GM19025 (cell line): ENCODE data around the gene TANC2.

Experiments used
- ATAC-seq: cut with Tn5 transposase; IDR thresholded peaks from one replicate; pipeline ENCODE4 v1.9.1; 2021; ENCODE audit warnings: mild to moderate bottlenecking, low read depth, moderate library complexity; ENCODE audit not compliant: unreplicated experiment

Gene TANC2

GRCh38 chr17:62965686-62966425 is at the start of gene TANC2:
TSS of gene TANC2 (plus strand) at chr17:62966235. CDS start at chr17:63009560, 43,325 bp downstream.
- peak; percentile 50 for ATAC-seq

- ATAC-seq = no peak
These were observed 49.1 kb upstream of the TANC2 start for GRCh38 chr17:62916684-62917571.

- no peak for ATAC-seq
These were observed 46.6 kb upstream of the TANC2 start for GRCh38 chr17:62919388-62919787.

- ATAC-seq = no peak
These were observed 45.7 kb upstream of the TANC2 start for GRCh38 chr17:62920300-62920699.

- no peak for ATAC-seq
These were observed 44.2 kb upstream of the TANC2 start for GRCh38 chr17:62921817-62922216.

- no peak for ATAC-seq
These were observed 42.5 kb upstream of the TANC2 start for GRCh38 chr17:62923258-62924150.

GRCh38 chr17:62925267-62925836 is 40.7 kb upstream of the TANC2 start:
- ATAC-seq = no peak

GRCh38 chr17:62927083-62927482 is 39.0 kb upstream of the TANC2 start:
- no peak for ATAC-seq

- ATAC-seq = no peak
These were observed 36.7 kb upstream of the TANC2 start for GRCh38 chr17:62929320-62929719.

GRCh38 chr17:62931101-62931500 is 34.9 kb upstream of the TANC2 start:
- ATAC-seq = no peak

GRCh38 chr17:62933501-62934385 is 32.3 kb upstream of the TANC2 start:
- ATAC-seq = no peak

GRCh38 chr17:62935098-62935497 is 30.9 kb upstream of the TANC2 start:
- no peak for ATAC-seq

GRCh38 chr17:62935523-62935922 is 30.5 kb upstream of the TANC2 start:
- no peak for ATAC-seq

- ATAC-seq = no peak
These were observed 28.4 kb upstream of the TANC2 start for GRCh38 chr17:62937606-62938005.

- no peak for ATAC-seq
These were observed 24.6 kb upstream of the TANC2 start for GRCh38 chr17:62941358-62941991.

- no peak for ATAC-seq
These were observed 17.7 kb upstream of the TANC2 start for GRCh38 chr17:62948370-62948769.

GRCh38 chr17:62949036-62949435 is 17.0 kb upstream of the TANC2 start:
- ATAC-seq = no peak

GRCh38 chr17:62950067-62950466 is 16.0 kb upstream of the TANC2 start:
- no peak for ATAC-seq

- no peak for ATAC-seq
These were observed 10.1 kb upstream of the TANC2 start for GRCh38 chr17:62955841-62956352.
